Astrocyte (in vitro differentiated cells and primary cell): ENCODE measurements around the gene SNX32.

Source experiments
- EZH2 ChIP-seq: IDR thresholded peaks from 2 replicates; pipeline ENCODE4 v1.6.1; 2012; ENCODE audit warnings: mild to moderate bottlenecking, low read length, inconsistent platforms; ENCODE audit not compliant: insufficient read depth
- TF ChIP-seq, protein P1 (sequence below): IDR thresholded peaks from 2 replicates; pipeline ENCODE4 v1.5.1; 2011; ENCODE audit warnings: low read depth, mild to moderate bottlenecking, inconsistent platforms, low read length, moderate library complexity; ENCODE audit not compliant: insufficient read depth

DNA sequence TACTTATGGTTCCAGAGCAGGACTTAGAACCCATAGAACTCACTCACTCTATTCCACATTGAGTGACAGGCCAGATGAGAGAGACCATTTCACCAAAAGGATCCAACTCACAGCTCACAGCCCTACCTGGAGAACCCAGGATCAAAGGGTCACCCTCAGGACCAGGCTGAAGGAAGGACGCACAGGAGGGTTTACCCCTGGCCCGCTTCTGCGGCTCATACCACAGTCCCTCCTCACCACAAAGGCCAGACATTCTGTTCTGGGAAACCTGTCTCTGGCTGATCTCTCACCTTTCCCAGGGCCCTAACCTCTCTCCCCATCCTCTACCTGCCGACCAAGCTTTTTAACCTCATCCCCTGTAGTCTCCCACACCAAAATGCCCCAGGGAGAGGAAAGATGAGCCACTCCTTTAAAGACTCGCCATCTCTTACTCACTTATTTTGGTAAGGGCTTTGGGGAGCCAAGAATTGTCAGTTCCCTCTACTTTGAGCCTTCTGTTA is 61.8 kb downstream of the SNX32 start:
- TF ChIP-seq, protein P1, sequence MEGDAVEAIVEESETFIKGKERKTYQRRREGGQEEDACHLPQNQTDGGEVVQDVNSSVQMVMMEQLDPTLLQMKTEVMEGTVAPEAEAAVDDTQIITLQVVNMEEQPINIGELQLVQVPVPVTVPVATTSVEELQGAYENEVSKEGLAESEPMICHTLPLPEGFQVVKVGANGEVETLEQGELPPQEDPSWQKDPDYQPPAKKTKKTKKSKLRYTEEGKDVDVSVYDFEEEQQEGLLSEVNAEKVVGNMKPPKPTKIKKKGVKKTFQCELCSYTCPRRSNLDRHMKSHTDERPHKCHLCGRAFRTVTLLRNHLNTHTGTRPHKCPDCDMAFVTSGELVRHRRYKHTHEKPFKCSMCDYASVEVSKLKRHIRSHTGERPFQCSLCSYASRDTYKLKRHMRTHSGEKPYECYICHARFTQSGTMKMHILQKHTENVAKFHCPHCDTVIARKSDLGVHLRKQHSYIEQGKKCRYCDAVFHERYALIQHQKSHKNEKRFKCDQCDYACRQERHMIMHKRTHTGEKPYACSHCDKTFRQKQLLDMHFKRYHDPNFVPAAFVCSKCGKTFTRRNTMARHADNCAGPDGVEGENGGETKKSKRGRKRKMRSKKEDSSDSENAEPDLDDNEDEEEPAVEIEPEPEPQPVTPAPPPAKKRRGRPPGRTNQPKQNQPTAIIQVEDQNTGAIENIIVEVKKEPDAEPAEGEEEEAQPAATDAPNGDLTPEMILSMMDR, result no peak
- TF ChIP-seq EZH2, result no peak
